IMR-90 (cell line): ENCODE measurements around the gene SDF2L1. TPM values are rescaled to one million over a fixed set of nuclear protein-coding genes. Genes with fewer than 3 reads are reported as not detected.
A peak's percentile ranks its signal among the peaks of the same experiment; 100 is the strongest.

Source experiments
- ATAC-seq: fragments of 200-7000 bp; cut with Tn5 transposase; 2 replicates; pipeline ENCODE4 v1.9.1; 2020; ENCODE audit warnings: low read depth, mild to moderate bottlenecking, moderate library complexity
- BruUV-seq: library from RNA; stranded (reverse); fragments of 400-500 nt; replicated peaks from 2 replicates; lab custom pipeline; 2021; lab: Mats Ljungman, UMichigan
- CTCF ChIA-PET: fragments of 300-600 bp; formaldehyde crosslinking; extraction: SDS; loops from one replicate; lab custom pipeline; 2021; ENCODE audit warnings: antibody characterized with exemption; lab: Yijun Ruan, JAX
- POLR2A ChIA-PET: fragments of 300-600 bp; sonication (Branson Sonifier 250); formaldehyde crosslinking; loops from one replicate; lab custom pipeline; 2022; ENCODE audit warnings: antibody characterized with exemption; ENCODE audit not compliant: unreplicated experiment; lab: Charles Lee
- DNase-seq: peaks from one replicate; pipeline ENCODE4 v3.0.0; 2013
- H2AFZ ChIP-seq: replicated peaks from 2 replicates; pipeline ENCODE3; 2013; ENCODE audit warnings: low read length, mild to moderate bottlenecking; ENCODE audit not compliant: poor library complexity
- H2AK5ac ChIP-seq: 2 replicates; pipeline ENCODE4 v1.6.1; 2013; ENCODE audit warnings: low read depth, low read length, inconsistent platforms
- H2AK9ac ChIP-seq: replicated peaks from 2 replicates; pipeline ENCODE3; 2013; ENCODE audit warnings: mild to moderate bottlenecking, low read depth, low read length, moderate library complexity; ENCODE audit not compliant: poor library complexity
- H2BK120ac ChIP-seq: 2 replicates; pipeline ENCODE4 v1.6.1; 2013; ENCODE audit warnings: low read depth, low read length, inconsistent platforms
- H2BK15ac ChIP-seq: 3 replicates; pipeline ENCODE4 v1.6.1; 2013; ENCODE audit warnings: low read depth, low read length, inconsistent platforms
- H2BK20ac ChIP-seq: 2 replicates; pipeline ENCODE4 v1.6.1; 2013; ENCODE audit warnings: low read depth, mild to moderate bottlenecking, inconsistent platforms, low read length, moderate library complexity
- H2BK5ac ChIP-seq: 2 replicates; pipeline ENCODE4 v1.6.1; 2013; ENCODE audit warnings: mild to moderate bottlenecking, low read depth, low read length, inconsistent platforms; ENCODE audit not compliant: poor library complexity, severe bottlenecking
- H3K14ac ChIP-seq: replicated peaks from 2 replicates; pipeline ENCODE4 v1.6.1; 2013; ENCODE audit warnings: low read depth, low read length, inconsistent platforms
- H3K18ac ChIP-seq: 2 replicates; pipeline ENCODE4 v1.6.1; 2013; ENCODE audit warnings: low read depth, low read length, control low read depth
- H3K23ac ChIP-seq: 2 replicates; pipeline ENCODE4 v1.6.1; 2013; ENCODE audit warnings: low read depth, low read length, inconsistent platforms
- H3K27ac ChIP-seq: 2 replicates; pipeline ENCODE4 v1.5.1; 2013; ENCODE audit warnings: mild to moderate bottlenecking, control low read depth, low read length; ENCODE audit not compliant: insufficient read depth
- H3K27me3 ChIP-seq: 2 replicates; pipeline ENCODE4 v1.6.1; 2013; ENCODE audit warnings: low read length; ENCODE audit not compliant: control insufficient read depth, insufficient read depth
- H3K36me3 ChIP-seq: 2 replicates; pipeline ENCODE4 v1.6.1; 2013; ENCODE audit warnings: low read length, mixed read lengths; ENCODE audit not compliant: control insufficient read depth, insufficient read depth
- H3K4ac ChIP-seq: 2 replicates; pipeline ENCODE4 v1.6.1; 2013; ENCODE audit warnings: low read depth, low read length, inconsistent platforms
- H3K4me1 ChIP-seq: 2 replicates; pipeline ENCODE4 v1.6.1; 2013; ENCODE audit warnings: low read length, mixed read lengths; ENCODE audit not compliant: control insufficient read depth, insufficient read depth
- H3K4me2 ChIP-seq: 2 replicates; pipeline ENCODE4 v1.6.1; 2013; ENCODE audit warnings: low read depth, mild to moderate bottlenecking, control low read depth, low read length, moderate library complexity
- H3K4me3 ChIP-seq: 2 replicates; pipeline ENCODE4 v1.5.1; 2013; ENCODE audit warnings: low read depth, mild to moderate bottlenecking, control low read depth, low read length, moderate library complexity; ENCODE audit not compliant: insufficient read depth
- H3K56ac ChIP-seq: 2 replicates; pipeline ENCODE4 v1.6.1; 2013; ENCODE audit warnings: low read length, inconsistent platforms; ENCODE audit not compliant: insufficient read depth; ENCODE audit errors: extremely low read depth
- H3K79me1 ChIP-seq, 2 experiments: 2 replicates each; pipeline ENCODE4 v1.6.1; 2013; ENCODE audit warnings: low read length in 2 of 2, inconsistent platforms in 1 of 2, low read depth in 1 of 2
- H3K9ac ChIP-seq: 2 replicates; pipeline ENCODE4 v1.6.1; 2013; ENCODE audit warnings: low read depth, low read length, control low read depth
- H3K9me1 ChIP-seq: 2 replicates; pipeline ENCODE4 v1.6.1; 2013; ENCODE audit warnings: low read length, inconsistent platforms; ENCODE audit not compliant: insufficient read depth
- H3K9me3 ChIP-seq: 2 replicates; pipeline ENCODE4 v1.6.1; 2013; ENCODE audit warnings: low read length; ENCODE audit not compliant: control insufficient read depth, insufficient read depth
- H4K20me1 ChIP-seq: 2 replicates; pipeline ENCODE4 v1.6.1; 2013; ENCODE audit warnings: low read length, inconsistent platforms; ENCODE audit not compliant: insufficient read depth
- H4K5ac ChIP-seq: 2 replicates; pipeline ENCODE4 v1.6.1; 2013; ENCODE audit warnings: mild to moderate bottlenecking, low read depth, low read length, control low read depth
- H4K8ac ChIP-seq, 2 experiments: 2 replicates each; pipeline ENCODE4 v1.6.1; 2013; ENCODE audit warnings: low read depth in 2 of 2, low read length in 2 of 2, control low read depth in 1 of 2, inconsistent platforms in 1 of 2
- H4K91ac ChIP-seq: 2 replicates; pipeline ENCODE4 v1.6.1; 2013; ENCODE audit warnings: low read depth, low read length, inconsistent platforms; ENCODE audit not compliant: insufficient read depth
- BHLHE40 ChIP-seq: fragments of 150-350 bp; IDR thresholded peaks from 2 replicates; pipeline ENCODE4 v1.6.1; 2016; ENCODE audit warnings: mild to moderate bottlenecking, low read depth, low read length
- CEBPB ChIP-seq: IDR thresholded peaks from 2 replicates; pipeline ENCODE4 v1.6.1; 2012; ENCODE audit warnings: low read depth, low read length, improper control_type of control experiment
- MXI1 ChIP-seq: IDR thresholded peaks from 2 replicates; pipeline ENCODE4 v1.6.1; 2012; ENCODE audit warnings: low read depth, mild to moderate bottlenecking, low read length, moderate library complexity, borderline replicate concordance
- RAD21 ChIP-seq: IDR thresholded peaks from 2 replicates; pipeline ENCODE4 v1.6.1; 2012; ENCODE audit warnings: low read length, improper control_type of control experiment
- SMC3 ChIP-seq: fragments of 150-350 bp; IDR thresholded peaks from 2 replicates; pipeline ENCODE4 v1.6.1; 2016; ENCODE audit warnings: low read depth, mild to moderate bottlenecking, antibody characterized with exemption, low read length, moderate library complexity
- WGBS, 2 experiments: methylation state at CpG; one replicate each; pipeline versions ENCODE4 v1.1.5 to v1.1.7; 2013; ENCODE audit warnings: missing lambda C conversion rate in 2 of 2; ENCODE audit not compliant: insufficient read length in 1 of 2; ENCODE audit errors: extremely low coverage in 2 of 2; 5-methylcytosine and 5-hydroxymethylcytosine counted together
- dilution Hi-C: fragments of 300-500 bp; cut with HindIII; formaldehyde crosslinking; loops from one replicate; pipeline ENCODE4 v1.14.3; 2018; ENCODE audit warnings: low sequenced_read_pairs; ENCODE audit not compliant: unreplicated experiment
- in situ Hi-C: fragments of 300-500 bp; cut with MboI; formaldehyde crosslinking; loops from 3 replicates; pipeline ENCODE4 v1.14.3; 2019; ENCODE audit warnings: low sequenced_read_pairs, inconsistent platforms, mixed read lengths
- intact Hi-C: fragments of 100-400 bp; cut with micrococcal nuclease; formaldehyde crosslinking; loops from 2 replicates; pipeline ENCODE4 v1.10.0; 2022
- polyA plus RNA-seq, 3 experiments: library from polyadenylated mRNA; depleted of rRNA; stranded (reverse); fragments of >200 nt; gene quantifications; 2 replicates each; pipeline ENCODE4 v1.2.3, GENCODE V29; 2012; ENCODE audit warnings: low replicate concordance in 1 of 3
- total RNA-seq: library from RNA; depleted of rRNA; stranded (reverse); fragments of >200 nt; gene quantifications from 2 replicates; pipeline ENCODE4 v1.2.3, GENCODE V29; 2012
- TF ChIP-seq, protein P1 (sequence below): conservative IDR thresholded peaks from 2 replicates; pipeline ENCODE4 v1.5.1; 2012; ENCODE audit warnings: mild to moderate bottlenecking, low read depth, low read length, improper control_type of control experiment

SDF2L1 gene
- total and polyA plus RNA-seq, 2 of the 4 experiments (the other 2 are of a cell fraction) = 18.8 to 51.1 TPM

DNA sequence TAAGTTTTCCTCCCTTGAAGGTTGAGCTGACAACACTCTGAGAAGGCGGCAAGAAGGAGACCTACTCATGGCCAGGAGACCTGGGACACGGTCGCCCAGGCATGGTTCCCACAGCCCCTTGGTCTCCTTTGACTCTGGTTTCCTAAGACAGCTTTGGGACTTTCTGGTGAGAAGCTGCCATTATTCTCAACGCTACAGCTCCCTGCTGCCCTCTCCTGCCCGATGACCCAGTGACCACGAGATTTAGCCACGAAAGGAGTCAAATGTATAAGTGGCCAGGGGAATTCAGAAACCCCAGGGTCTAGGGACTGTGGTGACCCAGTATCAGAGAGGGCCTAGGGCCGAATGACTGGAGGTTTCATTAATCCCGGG is 699 bp upstream of the SDF2L1 start:
- 9% methylated on average over 3 of the region's 9 CpGs; no CpG with 5 or more reads in 1 of the 2 experiments for WGBS, 2 experiments
- DNase-seq (peak; percentile 55), ATAC-seq (peak; percentile 47)
- H3K4me3 ChIP-seq = peak overlapping the region; percentile 54
- H3K14ac ChIP-seq = no peak overlapping the region; the same call in 1 of the 2 replicates
- peaks cover 1% of the 10 kb centered on the region; the same call in 1 of the 2 replicates for H3K4me1 ChIP-seq
- no peak overlapping the region for H3K23ac ChIP-seq
- no peak overlapping the region; the same call in 1 of the 2 replicates for H3K27ac ChIP-seq
- H3K9me1 ChIP-seq = peaks cover 5% of the 10 kb centered on the region
- H4K20me1 ChIP-seq = peaks cover 13% of the 10 kb centered on the region
- no peak overlapping the region for H2BK20ac ChIP-seq
- no peak overlapping the region for H3K4ac ChIP-seq
- H3K56ac ChIP-seq = 0 out of 2 replicates have a peak overlapping the region, but pooled peaks have one; percentile 5
- H3K27me3 ChIP-seq = no peaks in the 10 kb centered on the region
- TF ChIP-seq CEBPB = no peak
- TF ChIP-seq, protein P1, sequence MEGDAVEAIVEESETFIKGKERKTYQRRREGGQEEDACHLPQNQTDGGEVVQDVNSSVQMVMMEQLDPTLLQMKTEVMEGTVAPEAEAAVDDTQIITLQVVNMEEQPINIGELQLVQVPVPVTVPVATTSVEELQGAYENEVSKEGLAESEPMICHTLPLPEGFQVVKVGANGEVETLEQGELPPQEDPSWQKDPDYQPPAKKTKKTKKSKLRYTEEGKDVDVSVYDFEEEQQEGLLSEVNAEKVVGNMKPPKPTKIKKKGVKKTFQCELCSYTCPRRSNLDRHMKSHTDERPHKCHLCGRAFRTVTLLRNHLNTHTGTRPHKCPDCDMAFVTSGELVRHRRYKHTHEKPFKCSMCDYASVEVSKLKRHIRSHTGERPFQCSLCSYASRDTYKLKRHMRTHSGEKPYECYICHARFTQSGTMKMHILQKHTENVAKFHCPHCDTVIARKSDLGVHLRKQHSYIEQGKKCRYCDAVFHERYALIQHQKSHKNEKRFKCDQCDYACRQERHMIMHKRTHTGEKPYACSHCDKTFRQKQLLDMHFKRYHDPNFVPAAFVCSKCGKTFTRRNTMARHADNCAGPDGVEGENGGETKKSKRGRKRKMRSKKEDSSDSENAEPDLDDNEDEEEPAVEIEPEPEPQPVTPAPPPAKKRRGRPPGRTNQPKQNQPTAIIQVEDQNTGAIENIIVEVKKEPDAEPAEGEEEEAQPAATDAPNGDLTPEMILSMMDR = peak; percentile 61
- peak; percentile 49 for TF ChIP-seq RAD21
- TF ChIP-seq SMC3 = peak; percentile 50; the same call in 1 of the 2 replicates
- TF ChIP-seq MXI1 = peak; percentile 4; the same call in 1 of the 2 replicates
- TF ChIP-seq BHLHE40 = no peak
- H2AK5ac ChIP-seq = no peak overlapping the region
- dilution Hi-C loops (no loop called here), in situ Hi-C loops (no loop called here), intact Hi-C loops (loop anchor here (1.0 kb wide), 1 partner anchor 11 kb away; the partner anchor contains the start of gene YDJC)
- H4K8ac ChIP-seq = no peak overlapping the region
- no peak overlapping the region for H4K91ac ChIP-seq
- H2AK9ac ChIP-seq = peak overlapping the region; percentile 8
- H2BK120ac ChIP-seq = no peak overlapping the region
- ChIA-PET CTCF (interaction anchor here (3.1 kb wide), 1 partner anchor 11 kb away, joined by 28 read pairs; the partner anchor contains the start of gene YDJC), POLR2A (interaction anchor here (0.5 to 0.8 kb wide), 3 partner anchors 9 to 604 kb away, joined by 3 to 7 read pairs (median 4); no protein-coding TSS in a partner anchor)
- no peaks in the 10 kb centered on the region for H3K9me3 ChIP-seq
- H3K9ac ChIP-seq = peak overlapping the region; percentile 42; the same call in 1 of the 2 replicates
- no peak overlapping the region for H2BK5ac ChIP-seq
- peaks cover 5% of the 10 kb centered on the region for H3K36me3 ChIP-seq
- peaks cover 6 to 20% of the 10 kb centered on the region in 2 experiments; a peak in 3 of 4 replicates for H3K79me1 ChIP-seq
- no peak overlapping the region for H2BK15ac ChIP-seq
- H4K5ac ChIP-seq = no peak overlapping the region
- H2AFZ ChIP-seq = peak overlapping the region; percentile 97
- BruUV-seq = no TSS peak
- no peak overlapping the region for H3K18ac ChIP-seq
- peak overlapping the region; percentile 94 for H3K4me2 ChIP-seq
